NCI-H446 treated with DMSO at 0.1 percent for 48 hours (cell line): ENCODE measurements around the gene GNAS.

Experiments
- DNase-seq: peaks from one replicate; lab custom pipeline; 2025; lab: John Stamatoyannopoulos, UW

The GNAS gene

GRCh38 chr20:58899512-58899911 lies 47.0 kb downstream of the GNAS start:
- no peak for DNase-seq

DNA sequence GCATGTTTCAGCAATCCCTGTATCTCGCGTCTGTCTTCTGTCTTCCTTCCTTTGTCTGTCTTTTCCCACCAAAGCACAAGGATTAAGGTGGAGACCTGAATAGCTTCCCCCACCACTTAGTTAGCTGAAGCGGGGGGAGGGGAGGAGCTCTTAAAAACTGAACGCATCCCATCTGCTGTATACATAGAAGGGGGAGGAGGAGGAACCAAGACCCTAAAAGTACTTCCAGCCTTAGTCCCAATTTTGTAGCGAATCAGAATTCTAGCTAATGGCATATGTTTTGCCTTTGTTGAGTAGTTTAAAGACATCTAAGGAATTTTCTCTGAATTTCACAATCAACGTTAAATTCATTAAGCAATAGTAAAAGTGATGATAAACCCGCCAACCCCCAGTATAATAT lies 47.9 kb downstream of the GNAS start:
- no peak for DNase-seq

DNA sequence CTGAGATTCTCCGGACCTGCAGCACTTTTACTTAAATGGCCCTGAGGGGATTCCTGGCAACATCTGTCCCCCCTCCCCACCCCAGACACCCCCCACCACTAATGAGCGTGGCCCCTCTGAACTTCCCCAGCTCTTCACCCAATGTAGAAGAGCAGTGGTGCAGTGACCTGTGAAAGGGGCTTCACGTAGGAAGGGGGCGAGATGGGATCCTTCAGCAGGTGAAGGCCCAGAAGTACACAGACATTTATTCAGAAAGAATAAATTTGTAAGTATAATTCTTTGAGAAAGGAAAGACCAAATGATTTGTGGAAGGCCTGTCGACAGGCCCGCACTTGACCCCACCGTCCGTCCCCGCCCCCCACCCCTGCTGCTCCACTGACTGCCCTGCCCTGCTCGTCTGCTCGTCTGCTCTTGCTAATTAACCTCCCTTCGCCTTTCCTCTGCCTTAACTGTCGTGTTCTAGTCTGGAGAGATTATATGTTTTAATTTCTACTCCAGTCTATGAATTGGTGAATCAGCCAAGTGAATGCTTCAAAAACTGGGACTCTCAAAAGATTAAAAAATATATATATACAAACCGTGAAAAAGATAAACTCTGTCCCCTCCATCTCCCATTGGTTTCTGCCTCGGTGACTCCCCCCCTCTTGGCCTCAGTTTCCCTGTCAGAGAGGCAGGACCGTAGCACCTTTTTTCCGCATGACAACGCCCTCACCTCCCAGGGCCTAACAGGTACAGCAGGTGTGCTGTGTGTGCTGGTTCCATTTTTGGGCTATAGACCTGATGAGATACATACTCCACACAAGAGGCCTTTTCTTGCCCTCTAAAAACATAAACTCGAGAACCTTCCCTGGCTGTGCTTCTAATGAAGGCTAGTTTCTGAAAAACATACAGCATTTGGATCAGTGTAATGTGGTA lies 49.2 kb downstream of the GNAS start:
- no peak for DNase-seq

GRCh38 chr20:58903614-58904013 lies 51.1 kb downstream of the GNAS start:
- no peak for DNase-seq

DNA sequence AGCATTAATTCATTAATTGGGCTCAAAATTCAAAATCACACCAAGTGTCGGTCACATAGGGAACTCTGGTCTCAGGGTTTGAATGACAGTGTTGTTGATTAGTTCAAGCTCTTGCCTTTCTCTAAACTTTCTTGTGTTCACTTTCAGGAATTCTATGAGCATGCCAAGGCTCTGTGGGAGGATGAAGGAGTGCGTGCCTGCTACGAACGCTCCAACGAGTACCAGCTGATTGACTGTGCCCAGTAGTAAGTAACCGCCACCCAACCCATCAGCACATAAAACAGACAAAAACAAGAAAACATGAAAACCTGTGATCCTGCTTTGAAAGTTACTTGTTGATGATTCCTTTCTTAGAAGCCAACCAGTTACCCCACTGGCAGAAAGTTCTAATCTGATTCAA lies 52.7 kb downstream of the GNAS start:
- DNase-seq = no peak

DNA sequence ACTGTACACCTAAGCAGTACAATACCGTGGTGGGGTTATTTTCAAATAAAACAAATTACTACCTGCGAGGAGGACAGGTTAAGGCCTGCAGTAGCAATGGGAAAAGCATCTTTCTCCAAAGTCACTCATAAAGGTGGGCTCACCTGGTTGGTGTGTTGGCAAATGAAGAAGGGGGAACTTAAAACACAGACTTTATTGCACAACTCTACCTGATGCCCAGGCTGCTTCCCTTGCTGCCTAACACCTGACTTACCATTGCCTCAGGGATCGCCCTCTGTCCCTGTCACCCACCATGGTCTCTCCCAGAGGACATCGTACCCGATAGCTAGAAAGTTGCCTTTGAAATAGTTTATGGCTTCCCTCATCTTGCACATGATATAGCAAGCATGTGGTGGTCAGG lies 53.6 kb downstream of the GNAS start:
- no peak for DNase-seq

DNA sequence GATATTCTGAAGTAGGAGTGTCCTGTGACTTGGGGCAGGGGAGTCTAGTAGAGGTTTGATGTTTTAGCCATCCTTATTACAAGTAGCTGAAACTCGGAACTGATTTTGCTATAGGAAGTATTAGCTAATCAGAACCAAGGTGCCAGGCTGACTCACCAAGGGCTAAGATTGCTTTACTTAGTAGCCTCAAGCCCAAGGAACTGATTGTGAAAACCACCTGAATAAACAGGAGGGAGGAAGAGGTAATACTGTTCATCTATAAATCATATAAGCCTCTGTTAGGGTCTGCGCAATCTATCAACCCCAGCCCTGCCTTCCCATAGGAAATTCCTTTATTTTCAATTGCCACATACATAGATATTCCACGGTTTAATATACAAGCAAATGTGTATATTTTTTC lies 54.4 kb downstream of the GNAS start:
- DNase-seq = no peak

DNA sequence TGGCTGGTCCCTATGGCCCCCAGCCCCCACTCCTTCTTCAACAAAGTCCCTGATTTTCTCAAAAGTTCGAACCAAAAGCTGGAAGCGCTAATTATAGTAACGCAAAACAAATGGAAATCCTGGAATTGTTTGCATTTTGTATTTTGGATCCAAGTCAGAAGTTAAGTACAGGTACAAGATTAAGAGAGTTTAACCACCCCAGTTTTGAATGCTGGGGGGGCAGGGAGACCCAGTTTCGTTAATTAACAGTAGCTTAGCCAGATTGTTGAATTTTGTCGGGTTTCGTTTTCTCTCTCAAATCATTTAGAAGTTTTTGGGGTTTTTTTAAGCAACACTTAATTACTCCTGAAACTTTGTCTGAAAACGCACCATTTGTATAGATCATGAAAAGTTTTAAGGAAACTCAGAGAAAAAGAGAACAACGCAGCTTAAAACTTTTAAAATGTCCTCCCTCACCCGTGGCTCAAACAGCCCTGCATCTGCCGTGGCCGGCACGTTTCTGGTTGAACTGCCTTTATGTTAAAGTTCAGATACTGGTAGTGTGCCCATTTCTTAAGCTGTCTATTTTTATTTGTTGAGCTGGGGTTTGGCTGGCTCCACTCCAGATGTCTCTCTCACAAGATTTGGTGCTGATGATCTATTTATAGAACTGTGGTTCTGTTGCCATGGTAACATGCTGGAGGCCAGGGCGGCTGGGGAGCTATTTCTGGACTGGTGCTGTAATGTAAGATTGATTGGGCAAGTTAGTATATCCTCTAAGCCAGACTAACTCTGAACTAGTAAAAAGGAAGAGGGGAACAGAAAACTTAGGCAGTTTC lies 55.0 kb downstream of the GNAS start:
- peak; percentile 97 for DNase-seq

GRCh38 chr20:58908221-58908620 lies 55.7 kb downstream of the GNAS start:
- no peak for DNase-seq

- DNase-seq = no peak
Measured at GRCh38 chr20:58908941-58909340, 56.4 kb downstream of the GNAS start.

DNA sequence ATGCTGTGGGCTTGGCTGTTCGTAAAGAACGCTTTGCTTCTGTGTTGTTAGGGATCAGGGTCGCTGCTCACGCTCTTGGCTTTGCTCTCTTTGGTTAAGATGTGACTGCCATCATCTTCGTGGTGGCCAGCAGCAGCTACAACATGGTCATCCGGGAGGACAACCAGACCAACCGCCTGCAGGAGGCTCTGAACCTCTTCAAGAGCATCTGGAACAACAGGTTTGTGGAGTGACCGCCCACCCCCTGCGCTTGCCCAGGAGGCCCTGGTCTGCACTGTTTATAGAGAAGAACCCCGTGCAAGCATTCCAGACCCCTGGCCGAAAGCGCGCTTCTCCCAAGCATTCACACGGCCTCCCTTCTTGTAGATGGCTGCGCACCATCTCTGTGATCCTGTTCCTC lies 57.1 kb downstream of the GNAS start:
- DNase-seq = no peak

- DNase-seq = no peak
Measured at GRCh38 chr20:58910473-58910872, 58.0 kb downstream of the GNAS start.

- no peak for DNase-seq
Measured at GRCh38 chr20:58911309-58911708, 58.8 kb downstream of the GNAS start.

GRCh38 chr20:58911970-58912369 lies 59.5 kb downstream of the GNAS start:
- DNase-seq = no peak

- DNase-seq = no peak
Measured at GRCh38 chr20:58913079-58913478, 60.6 kb downstream of the GNAS start.

DNA sequence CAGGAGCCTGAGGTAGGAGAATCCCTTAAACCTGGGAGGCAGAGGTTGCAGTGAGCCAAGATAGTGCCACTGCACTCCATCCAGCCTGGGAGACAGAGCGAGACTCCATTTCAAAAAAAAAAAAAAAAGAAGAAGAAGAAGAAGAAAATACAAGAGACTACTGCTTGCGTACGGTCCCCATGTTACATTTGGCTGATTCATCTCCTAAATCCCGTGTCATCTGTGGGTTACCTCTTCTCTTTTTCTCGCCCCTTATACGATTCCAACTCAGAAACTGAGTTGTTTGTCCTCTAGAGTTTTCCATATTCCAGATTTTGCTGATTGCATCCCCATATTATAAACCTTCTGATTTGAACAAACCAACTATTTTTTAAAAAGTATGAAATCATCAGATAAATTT lies 66.1 kb downstream of the GNAS start:
- DNase-seq = no peak

DNA sequence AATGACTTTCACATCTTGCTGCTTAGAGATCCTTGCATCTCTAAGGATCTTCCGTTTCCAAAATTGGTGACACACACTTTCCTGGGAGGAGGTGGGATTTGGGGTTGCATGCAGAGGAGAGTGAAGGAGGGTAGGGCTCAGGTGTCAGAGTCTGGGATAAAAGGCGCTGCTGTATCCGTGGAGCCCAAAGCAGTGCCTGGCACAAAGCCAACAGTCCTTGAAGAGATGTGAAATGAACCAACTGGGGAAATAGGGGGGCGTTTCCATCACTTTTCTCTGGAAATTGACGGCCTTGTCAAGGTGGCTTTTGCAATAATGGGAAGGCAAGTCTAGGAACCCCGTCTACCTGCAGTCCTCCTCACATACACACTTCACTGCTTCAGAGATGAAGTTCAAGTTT lies 69.0 kb downstream of the GNAS start:
- no peak for DNase-seq

GRCh38 chr20:58922036-58922435 lies 69.5 kb downstream of the GNAS start:
- DNase-seq = no peak

DNA sequence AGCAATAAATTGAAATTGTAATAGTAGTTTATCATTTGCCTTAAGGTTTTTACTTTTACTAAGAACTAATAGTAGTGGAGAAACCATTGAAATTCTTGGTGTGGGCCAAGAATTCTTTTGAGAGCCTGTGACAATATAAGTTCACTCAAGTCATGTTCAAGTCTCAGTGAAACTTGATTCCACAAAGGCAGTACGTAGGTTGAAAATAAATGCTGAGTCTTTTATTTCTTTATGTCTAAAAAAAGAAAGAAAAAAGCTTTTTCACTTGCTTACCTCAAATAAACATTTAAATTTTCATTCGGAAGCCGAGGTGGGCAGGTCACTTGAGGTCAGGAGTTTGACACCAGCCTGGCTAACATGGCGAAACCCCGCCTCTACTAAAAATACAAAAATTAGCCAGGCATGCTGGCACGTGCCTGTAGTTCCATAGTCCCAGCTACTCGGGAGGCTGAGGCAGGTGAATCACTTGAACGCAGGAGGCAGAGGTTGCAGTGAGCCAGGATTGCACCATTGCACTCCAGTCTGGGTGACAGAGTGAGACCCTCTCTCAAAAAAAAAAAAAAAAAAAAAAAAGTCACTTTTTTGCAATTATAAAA lies 70.7 kb downstream of the GNAS start:
- DNase-seq = no peak

GRCh38 chr20:58926802-58927489 lies 74.4 kb downstream of the GNAS start:
- no peak for DNase-seq

GRCh38 chr20:58927490-58928061 lies 75.1 kb downstream of the GNAS start:
- no peak for DNase-seq

GRCh38 chr20:58930496-58930895 lies 78.0 kb downstream of the GNAS start:
- no peak for DNase-seq
